Right forelimb (tissue), 1 donor: Measurements from ENCODE around the gene C17orf67.

Source experiments
- DNase-seq: peaks from one replicate; pipeline ENCODE4 v3.0.0-alpha.2; 2018

C17orf67 gene

GRCh38 chr17:56832446-56832845 lies 1.3 kb downstream of the C17orf67 start:
- DNase-seq: no peak

GRCh38 chr17:56831369-56832095 lies 2.2 kb downstream of the C17orf67 start:
- DNase-seq: no peak

- no peak for DNase-seq
Measured at GRCh38 chr17:56830726-56831368, 2.9 kb downstream of the C17orf67 start.

GRCh38 chr17:56826611-56827414 lies 6.9 kb downstream of the C17orf67 start:
- no peak for DNase-seq

- no peak for DNase-seq
Measured at GRCh38 chr17:56824503-56824902, 9.2 kb downstream of the C17orf67 start.

GRCh38 chr17:56823848-56824247 lies 9.9 kb downstream of the C17orf67 start:
- no peak for DNase-seq

GRCh38 chr17:56822725-56823124 lies 11.0 kb downstream of the C17orf67 start:
- DNase-seq: no peak

GRCh38 chr17:56821847-56822534 lies 11.7 kb downstream of the C17orf67 start:
- DNase-seq: no peak

- DNase-seq: no peak
Measured at GRCh38 chr17:56820207-56820606, 13.5 kb downstream of the C17orf67 start.

GRCh38 chr17:56819431-56820145 lies 14.1 kb downstream of the C17orf67 start:
- DNase-seq: peak; percentile 62

- DNase-seq: no peak
Measured at GRCh38 chr17:56819030-56819429, 14.7 kb downstream of the C17orf67 start.

GRCh38 chr17:56817066-56817465 lies 16.7 kb downstream of the C17orf67 start:
- DNase-seq: no peak

GRCh38 chr17:56815711-56816110 lies 18.0 kb downstream of the C17orf67 start:
- no peak for DNase-seq

- DNase-seq: peak; percentile 51
Measured at GRCh38 chr17:56812901-56813388, 20.8 kb downstream of the C17orf67 start.

- no peak for DNase-seq
Measured at GRCh38 chr17:56810891-56811775, 22.6 kb downstream of the C17orf67 start.

- DNase-seq: peak; percentile 59
Measured at GRCh38 chr17:56810343-56810742, 23.4 kb downstream of the C17orf67 start.

- DNase-seq: no peak
Measured at GRCh38 chr17:56809820-56810179, 23.9 kb downstream of the C17orf67 start.

- DNase-seq: no peak
Measured at GRCh38 chr17:56809106-56809819, 24.5 kb downstream of the C17orf67 start.

- no peak for DNase-seq
Measured at GRCh38 chr17:56808503-56808902, 25.2 kb downstream of the C17orf67 start.

GRCh38 chr17:56807723-56808122 lies 26.0 kb downstream of the C17orf67 start:
- DNase-seq: no peak

- no peak for DNase-seq
Measured at GRCh38 chr17:56806949-56807348, 26.8 kb downstream of the C17orf67 start.
